ENCODE data around the gene MT1F. TPM values are rescaled to one million over a fixed set of nuclear protein-coding genes. Genes with fewer than 3 reads are reported as not detected.

MT1F gene
- total RNA-seq, 1 donor from 2014 or later = not detected

DNA sequence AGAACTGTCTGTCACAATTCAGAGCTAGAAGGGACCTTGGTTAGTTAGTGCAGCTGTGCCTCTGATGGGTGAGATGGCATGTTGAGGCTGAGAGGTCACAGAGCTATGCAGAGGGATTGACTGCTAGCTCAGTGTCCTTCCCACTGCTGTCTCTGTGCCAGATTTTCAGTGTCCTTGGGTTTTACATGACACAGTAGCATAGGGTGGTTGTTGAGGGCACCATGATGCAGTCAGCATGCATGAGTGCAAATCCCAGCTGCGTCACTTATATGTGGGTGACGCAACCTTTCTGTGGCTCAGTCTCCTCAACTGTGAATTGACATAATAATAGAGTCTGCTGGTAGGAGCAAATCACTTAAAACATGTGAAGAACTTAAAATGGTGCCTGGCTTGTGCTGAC lies 16.6 kb upstream of the MT1F start:
- H3K9me3 Mint-ChIP-seq = no peaks in the 10 kb centered on the region
- H3K36me3 Mint-ChIP-seq = no peaks in the 10 kb centered on the region
- TF ChIP-seq EZH2 (IDR thresholded peaks at IDR 0.05) (no peak), CTCF (IDR thresholded peaks at IDR 0.05) (no peak), EZH2phosphoT487 (IDR thresholded peaks at IDR 0.05) (no peak)
- H3K4me3 ChIP-seq = no peak overlapping the region
- H3K9ac ChIP-seq = no peak overlapping the region
- peaks cover 11% of the 10 kb centered on the region for H3K4me1 Mint-ChIP-seq
- H3K4me2 ChIP-seq = no peak overlapping the region
- H3K27ac Mint-ChIP-seq = no peak overlapping the region
- H2AFZ ChIP-seq (replicated peaks) = no peak overlapping the region
- H3K4me3 Mint-ChIP-seq = no peak overlapping the region
- no peaks in the 10 kb centered on the region for H3K4me1 ChIP-seq
- no peaks in the 10 kb centered on the region for H3F3A ChIP-seq (ENCODE audit: low read depth)
- no peak for DNase-seq (ENCODE audit: low spot score)
- no peaks in the 10 kb centered on the region for H3K36me3 ChIP-seq
- H3K9me3 ChIP-seq (ENCODE audit: low read depth) = no peaks in the 10 kb centered on the region
- H3K27me3 Mint-ChIP-seq (ENCODE audit: insufficient read depth, low read depth) = peaks cover 95% of the 10 kb centered on the region
- peaks cover 100% of the 10 kb centered on the region for H3K27me3 ChIP-seq
- H3K79me2 ChIP-seq (ENCODE audit: low read depth) = no peaks in the 10 kb centered on the region
- no peak overlapping the region for H3K27ac ChIP-seq
- H4K20me1 ChIP-seq (ENCODE audit: low read depth) = peaks cover 45% of the 10 kb centered on the region

- TF ChIP-seq CTCF (IDR thresholded peaks at IDR 0.05) (peak; percentile 37), EZH2phosphoT487 (IDR thresholded peaks at IDR 0.05) (peak; percentile 83), EZH2 (IDR thresholded peaks at IDR 0.05) (peak; percentile 92)
- peaks cover 8% of the 10 kb centered on the region for H3K4me1 Mint-ChIP-seq
- H3K4me3 Mint-ChIP-seq = no peak overlapping the region
- H3K27me3 Mint-ChIP-seq (ENCODE audit: insufficient read depth, low read depth) = peaks cover 90% of the 10 kb centered on the region
- H3K9me3 ChIP-seq (ENCODE audit: low read depth) = no peaks in the 10 kb centered on the region
- H3K4me1 ChIP-seq = no peaks in the 10 kb centered on the region
- DNase-seq (ENCODE audit: low spot score) = peak; percentile 59
- no peaks in the 10 kb centered on the region for H3F3A ChIP-seq (ENCODE audit: low read depth)
- no peak overlapping the region for H2AFZ ChIP-seq (replicated peaks)
- H3K27me3 ChIP-seq = peaks cover 100% of the 10 kb centered on the region
- H3K27ac ChIP-seq = no peak overlapping the region
- no peaks in the 10 kb centered on the region for H3K36me3 Mint-ChIP-seq
- H3K27ac Mint-ChIP-seq = no peak overlapping the region
- no peaks in the 10 kb centered on the region for H3K79me2 ChIP-seq (ENCODE audit: low read depth)
- H3K9me3 Mint-ChIP-seq = no peaks in the 10 kb centered on the region
- no peak overlapping the region for H3K9ac ChIP-seq
- peak overlapping the region; percentile 68 for H3K4me2 ChIP-seq
- peak overlapping the region; percentile 33 for H3K4me3 ChIP-seq
- H4K20me1 ChIP-seq (ENCODE audit: low read depth) = peaks cover 35% of the 10 kb centered on the region
- H3K36me3 ChIP-seq = no peaks in the 10 kb centered on the region
Measured at GRCh38 chr16:56643080-56643778, 14.5 kb upstream of the MT1F start.

DNA sequence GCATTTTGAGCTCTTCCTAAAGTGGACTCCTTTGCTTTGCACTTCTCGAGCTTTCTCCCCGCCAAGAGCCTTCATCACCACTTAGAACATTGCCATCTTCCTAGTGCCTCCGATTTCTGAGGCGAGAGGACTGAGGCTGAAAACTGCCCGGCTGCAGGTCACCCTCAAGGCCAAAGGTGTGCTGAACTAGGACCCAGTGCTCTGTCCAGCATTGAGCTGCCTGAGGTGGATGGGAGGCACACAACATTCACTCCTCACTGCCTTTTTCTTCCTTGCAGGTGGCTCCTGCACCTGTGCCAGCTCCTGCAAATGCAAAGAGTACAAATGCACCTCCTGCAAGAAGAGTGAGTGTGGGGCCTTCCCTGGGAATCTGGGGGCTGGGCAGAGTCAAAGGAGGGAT lies 13.9 kb upstream of the MT1F start:
- Histone ChIP-seq H3K9ac (no peak overlapping the region), H3K4me1 (no peaks in the 10 kb centered on the region), H2AFZ (replicated peaks) (no peak overlapping the region), H3K4me2 (peak overlapping the region; percentile 68), H3K9me3 (ENCODE audit: low read depth) (no peaks in the 10 kb centered on the region), H3K36me3 (no peaks in the 10 kb centered on the region), H3K27ac (no peak overlapping the region), H3K79me2 (ENCODE audit: low read depth) (no peaks in the 10 kb centered on the region), H3F3A (ENCODE audit: low read depth) (no peaks in the 10 kb centered on the region), H4K20me1 (ENCODE audit: low read depth) (peaks cover 37% of the 10 kb centered on the region), H3K27me3 (peaks cover 100% of the 10 kb centered on the region), H3K4me3 (no peak overlapping the region)
- DNase-seq (ENCODE audit: low spot score) = no peak
- no peak overlapping the region for H3K27ac Mint-ChIP-seq
- no peaks in the 10 kb centered on the region for H3K36me3 Mint-ChIP-seq
- no peak overlapping the region for H3K4me3 Mint-ChIP-seq
- H3K9me3 Mint-ChIP-seq = no peaks in the 10 kb centered on the region
- TF ChIP-seq EZH2 (IDR thresholded peaks at IDR 0.05) (no peak), EZH2phosphoT487 (IDR thresholded peaks at IDR 0.05) (no peak), CTCF (IDR thresholded peaks at IDR 0.05) (no peak)
- peaks cover 5% of the 10 kb centered on the region for H3K4me1 Mint-ChIP-seq
- H3K27me3 Mint-ChIP-seq (ENCODE audit: insufficient read depth, low read depth) = peaks cover 90% of the 10 kb centered on the region

All from neural progenitor cell (in vitro differentiated cells).